Measurements from ENCODE around the gene FLACC1. TPM values are rescaled to one million over a fixed set of nuclear protein-coding genes. Genes with fewer than 3 reads are reported as not detected.

The FLACC1 gene
- total RNA-seq, 6 experiments from 2014 or later, result 0.74 to 2.0 (median 0.91) TPM

GRCh38 chr2:201275069-201275468 is 82.1 kb downstream of the FLACC1 start:
- 88% methylated on average over 2 of the region's 2 CpGs for WGBS (ENCODE audit: insufficient coverage, low coverage, low lambda C conversion rate, missing lambda C conversion rate)
- H3K4me3 ChIP-seq, result no peak overlapping the region
- no peaks in the 10 kb centered on the region for H3K4me1 ChIP-seq
- DNase-seq (no peak), ATAC-seq (no peak)
- H3K27me3 ChIP-seq, result no peaks in the 10 kb centered on the region
- no peaks in the 10 kb centered on the region for H3K9me3 ChIP-seq
- intact Hi-C loops (cut with DNase I), result no loop called here
- TF ChIP-seq CTCF (IDR thresholded peaks at IDR 0.05) (no peak), POLR2A (IDR thresholded peaks at IDR 0.05) (no peak)
- H3K36me3 ChIP-seq, result peaks cover 0 to 55% (median 2%) of the 10 kb centered on the region in 4 donors
- H3K27ac ChIP-seq, result no peak overlapping the region

- no peak for DNase-seq
- 78% methylated on average over 9 of the region's 9 CpGs for WGBS (ENCODE audit: insufficient coverage, low coverage, low lambda C conversion rate, missing lambda C conversion rate)
- peaks cover 0 to 6% (median 0%) of the 10 kb centered on the region in 4 donors for H3K4me1 ChIP-seq
- H3K27ac ChIP-seq, result no peak overlapping the region
- H3K9me3 ChIP-seq, result no peaks in the 10 kb centered on the region
- intact Hi-C loops (cut with DNase I), result no loop called here
- peaks cover 0 to 45% (median 2%) of the 10 kb centered on the region in 4 donors for H3K36me3 ChIP-seq
- H3K4me3 ChIP-seq, result no peak overlapping the region
- no peak for ATAC-seq
- TF ChIP-seq POLR2A (IDR thresholded peaks at IDR 0.05), result no peak
- no peak for TF ChIP-seq CTCF (IDR thresholded peaks at IDR 0.05)
- H3K27me3 ChIP-seq, result no peaks in the 10 kb centered on the region
Measured at GRCh38 chr2:201273330-201273983, 83.7 kb downstream of the FLACC1 start.

- Histone ChIP-seq H3K27me3 (no peaks in the 10 kb centered on the region), H3K4me1 (peaks cover 0 to 6% (median 0%) of the 10 kb centered on the region in 4 donors), H3K27ac (no peak overlapping the region), H3K4me3 (no peak overlapping the region), H3K9me3 (no peaks in the 10 kb centered on the region), H3K36me3 (peaks cover 0 to 41% (median 1%) of the 10 kb centered on the region in 4 donors)
- no peak for DNase-seq
- no peak for ATAC-seq
- no peak for TF ChIP-seq CTCF (IDR thresholded peaks at IDR 0.05)
- TF ChIP-seq POLR2A (IDR thresholded peaks at IDR 0.05), result no peak
- no CpG with 5 or more reads among the region's 2 CpGs for WGBS (ENCODE audit: insufficient coverage, low coverage, low lambda C conversion rate, missing lambda C conversion rate)
- intact Hi-C loops (cut with DNase I), result no loop called here
Measured at GRCh38 chr2:201271917-201272316, 85.2 kb downstream of the FLACC1 start.

GRCh38 chr2:201270293-201271001 is 86.7 kb downstream of the FLACC1 start:
- H3K4me3 ChIP-seq, result no peak overlapping the region
- H3K36me3 ChIP-seq, result peaks cover 0 to 31% (median 1%) of the 10 kb centered on the region in 4 donors
- H3K27ac ChIP-seq, result no peak overlapping the region
- no peaks in the 10 kb centered on the region for H3K27me3 ChIP-seq
- TF ChIP-seq POLR2A (IDR thresholded peaks at IDR 0.05) (no peak), CTCF (IDR thresholded peaks at IDR 0.05) (no peak)
- ATAC-seq (no peak), DNase-seq (no peak)
- H3K9me3 ChIP-seq, result no peaks in the 10 kb centered on the region
- intact Hi-C loops (cut with DNase I), result no loop called here
- peaks cover 0 to 6% (median 0%) of the 10 kb centered on the region in 4 donors for H3K4me1 ChIP-seq
- WGBS (ENCODE audit: insufficient coverage, low coverage, low lambda C conversion rate, missing lambda C conversion rate), result 90% methylated on average over 9 of the region's 9 CpGs

All from right lobe of liver (tissue), 6 donors.